Endodermal cell (in vitro differentiated cells): ENCODE measurements around the gene FAM47E. TPM values are rescaled to one million over a fixed set of nuclear protein-coding genes. Genes with fewer than 3 reads are reported as not detected.
A peak's percentile ranks its signal among the peaks of the same experiment; 100 is the strongest.

Source experiments
- DNase-seq: peaks from one replicate; pipeline ENCODE4 v3.0.0-alpha.2; 2017
- H3K27ac ChIP-seq: 2 replicates; pipeline ENCODE4 v1.5.1; 2013; ENCODE audit warnings: mild to moderate bottlenecking, low read depth, low read length, moderate library complexity
- H3K27me3 ChIP-seq: 2 replicates; pipeline ENCODE4 v1.6.1; 2013; ENCODE audit warnings: mild to moderate bottlenecking, low read length, moderate library complexity; ENCODE audit not compliant: insufficient read depth, control insufficient read depth, poor library complexity, severe bottlenecking
- H3K36me3 ChIP-seq: 2 replicates; pipeline ENCODE4 v1.7.0; 2013; ENCODE audit warnings: mild to moderate bottlenecking, low read length, moderate library complexity; ENCODE audit not compliant: control insufficient read depth, insufficient read depth
- H3K4me1 ChIP-seq: one replicate; pipeline ENCODE4 v1.7.0; 2013; ENCODE audit warnings: low read length; ENCODE audit not compliant: control insufficient read depth, insufficient read depth
- H3K4me3 ChIP-seq: 2 replicates; pipeline ENCODE4 v1.5.1; 2013; ENCODE audit warnings: mild to moderate bottlenecking, low read length, moderate library complexity
- H3K9ac ChIP-seq: 2 replicates; pipeline ENCODE4 v1.6.1; 2013; ENCODE audit warnings: mild to moderate bottlenecking, low read length, moderate library complexity; ENCODE audit not compliant: poor library complexity, severe bottlenecking; ENCODE audit errors: extremely low read depth
- H3K9me3 ChIP-seq: 2 replicates; pipeline ENCODE4 v1.6.1; 2013; ENCODE audit warnings: mild to moderate bottlenecking, low read length, moderate library complexity; ENCODE audit not compliant: control insufficient read depth
- H3K27ac Mint-ChIP-seq: 2 replicates; pipeline ENCODE4 v1.8.0; 2020; ENCODE audit warnings: mixed read lengths
- H3K27me3 Mint-ChIP-seq: 2 replicates; pipeline ENCODE4 v1.8.0; 2021; ENCODE audit warnings: mild to moderate bottlenecking, mixed read lengths; ENCODE audit not compliant: insufficient read depth
- H3K36me3 Mint-ChIP-seq: 2 replicates; pipeline ENCODE4 v1.8.0; 2020; ENCODE audit warnings: low read depth, mixed read lengths
- H3K4me1 Mint-ChIP-seq: 2 replicates; pipeline ENCODE4 v1.8.0; 2020; ENCODE audit warnings: mixed read lengths
- H3K4me3 Mint-ChIP-seq: 2 replicates; pipeline ENCODE4 v1.8.0; 2020; ENCODE audit warnings: mild to moderate bottlenecking, moderate library complexity, mixed read lengths
- H3K9me3 Mint-ChIP-seq: 2 replicates; pipeline ENCODE4 v1.8.0; 2020; ENCODE audit warnings: mild to moderate bottlenecking, mixed read lengths
- WGBS, 2 experiments: methylation state at CpG; one replicate each; pipeline versions ENCODE4 v1.1.5 to v1.1.7; 2013; ENCODE audit warnings: missing lambda C conversion rate in 2 of 2, mixed read lengths in 1 of 2; ENCODE audit not compliant: insufficient coverage in 1 of 2, insufficient read length in 1 of 2; 5-methylcytosine and 5-hydroxymethylcytosine counted together
- total RNA-seq, 2 donors: library from RNA; stranded (reverse); fragmentation: NEBNext Ultra II Directional in 1 of 2; extraction: Animal tissue kit (Norgen Biotek cat#: 25700) in 1 of 2; gene quantifications; 2 replicates in 1 of 2; 3 replicates in 1 of 2; pipeline ENCODE4 v1.2.1, GENCODE V29; 2021
- TF ChIP-seq, protein P1 (sequence below): fragments of 200-600 bp; sonication (generic); conservative IDR thresholded peaks from 2 replicates; pipeline ENCODE4 v1.5.0; 2021; ENCODE audit warnings: antibody characterized with exemption, mild to moderate bottlenecking

The FAM47E gene
- total RNA-seq, 2 donors from 2014 or later, result 0.84 to 2.5 TPM

DNA sequence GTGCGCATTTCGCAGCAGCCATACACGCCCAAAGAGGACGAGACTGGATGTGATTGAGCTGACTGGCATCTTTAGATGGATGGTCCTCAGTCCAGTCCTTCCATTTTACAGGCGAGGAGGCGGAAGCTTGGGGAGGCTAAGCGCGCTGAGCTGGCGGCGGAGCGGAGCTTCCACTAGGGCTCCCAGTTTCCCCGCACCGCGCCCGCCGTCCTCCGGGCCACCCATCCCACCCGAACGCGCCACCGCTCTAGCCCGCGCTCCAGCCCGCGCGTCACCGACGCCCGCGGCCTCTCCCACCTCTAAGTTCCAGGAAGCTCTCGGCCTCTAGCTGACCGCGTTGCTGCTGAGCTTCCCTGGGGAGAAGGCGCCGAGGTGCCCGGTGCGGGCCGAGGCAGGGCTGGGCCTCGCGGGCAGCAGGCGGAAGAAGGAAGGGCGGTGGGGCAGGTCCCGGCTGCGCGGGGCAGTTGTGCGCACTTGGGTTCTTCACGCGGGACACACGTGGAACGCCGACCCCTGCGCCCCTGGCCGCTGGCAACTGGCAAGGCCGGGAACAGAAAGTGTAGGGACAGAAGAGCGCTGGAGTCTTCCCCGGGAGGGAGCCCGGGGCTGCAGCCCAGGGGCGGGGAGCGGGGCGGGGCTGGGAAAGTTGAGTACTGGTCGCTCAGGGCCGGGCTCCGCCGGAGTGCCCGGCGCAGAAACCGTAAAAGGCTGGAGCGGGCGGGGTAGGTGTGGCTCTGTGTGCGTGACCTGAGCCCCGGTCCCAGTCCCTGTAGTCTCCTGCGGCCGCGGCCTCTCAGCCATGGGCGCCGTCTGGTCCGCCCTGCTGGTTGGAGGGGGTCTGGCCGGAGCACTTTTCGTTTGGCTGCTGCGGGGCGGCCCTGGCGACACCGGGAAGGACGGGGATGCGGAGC is 54.7 kb downstream of the FAM47E start, which contains the start of gene STBD1:
Gene STBD1 (plus strand): TSS at position 763 of the 911 bp plus-strand sequence. CDS start 37 bp downstream, at position 800.
- no peaks in the 10 kb centered on the region for H3K36me3 ChIP-seq
- 5 to 12% methylated on average over 22 to 85 of the region's 85 CpGs for WGBS, 2 experiments
- DNase-seq, result peak; percentile 93
- no peaks in the 10 kb centered on the region for H3K9me3 ChIP-seq
- no peak within 1 kb of the TSS for H3K27ac ChIP-seq
- no peaks in the 10 kb centered on the region for H3K9me3 Mint-ChIP-seq
- no peaks in the 10 kb centered on the region for H3K4me1 ChIP-seq
- H3K9ac ChIP-seq, result no peak within 1 kb of the TSS
- peaks cover 6% of the 10 kb centered on the region for H3K4me1 Mint-ChIP-seq
- H3K27ac Mint-ChIP-seq, result no peak within 1 kb of the TSS
- peaks cover 6% of the 10 kb centered on the region for H3K36me3 Mint-ChIP-seq
- TF ChIP-seq, protein P1, sequence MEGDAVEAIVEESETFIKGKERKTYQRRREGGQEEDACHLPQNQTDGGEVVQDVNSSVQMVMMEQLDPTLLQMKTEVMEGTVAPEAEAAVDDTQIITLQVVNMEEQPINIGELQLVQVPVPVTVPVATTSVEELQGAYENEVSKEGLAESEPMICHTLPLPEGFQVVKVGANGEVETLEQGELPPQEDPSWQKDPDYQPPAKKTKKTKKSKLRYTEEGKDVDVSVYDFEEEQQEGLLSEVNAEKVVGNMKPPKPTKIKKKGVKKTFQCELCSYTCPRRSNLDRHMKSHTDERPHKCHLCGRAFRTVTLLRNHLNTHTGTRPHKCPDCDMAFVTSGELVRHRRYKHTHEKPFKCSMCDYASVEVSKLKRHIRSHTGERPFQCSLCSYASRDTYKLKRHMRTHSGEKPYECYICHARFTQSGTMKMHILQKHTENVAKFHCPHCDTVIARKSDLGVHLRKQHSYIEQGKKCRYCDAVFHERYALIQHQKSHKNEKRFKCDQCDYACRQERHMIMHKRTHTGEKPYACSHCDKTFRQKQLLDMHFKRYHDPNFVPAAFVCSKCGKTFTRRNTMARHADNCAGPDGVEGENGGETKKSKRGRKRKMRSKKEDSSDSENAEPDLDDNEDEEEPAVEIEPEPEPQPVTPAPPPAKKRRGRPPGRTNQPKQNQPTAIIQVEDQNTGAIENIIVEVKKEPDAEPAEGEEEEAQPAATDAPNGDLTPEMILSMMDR, result no peak
- peak within 1 kb of the TSS; percentile 77 for H3K4me3 Mint-ChIP-seq
- peak within 1 kb of the TSS; percentile 93 for H3K4me3 ChIP-seq
- H3K27me3 ChIP-seq, result peaks cover 37% of the 10 kb centered on the region
- peaks cover 41% of the 10 kb centered on the region for H3K27me3 Mint-ChIP-seq

DNA sequence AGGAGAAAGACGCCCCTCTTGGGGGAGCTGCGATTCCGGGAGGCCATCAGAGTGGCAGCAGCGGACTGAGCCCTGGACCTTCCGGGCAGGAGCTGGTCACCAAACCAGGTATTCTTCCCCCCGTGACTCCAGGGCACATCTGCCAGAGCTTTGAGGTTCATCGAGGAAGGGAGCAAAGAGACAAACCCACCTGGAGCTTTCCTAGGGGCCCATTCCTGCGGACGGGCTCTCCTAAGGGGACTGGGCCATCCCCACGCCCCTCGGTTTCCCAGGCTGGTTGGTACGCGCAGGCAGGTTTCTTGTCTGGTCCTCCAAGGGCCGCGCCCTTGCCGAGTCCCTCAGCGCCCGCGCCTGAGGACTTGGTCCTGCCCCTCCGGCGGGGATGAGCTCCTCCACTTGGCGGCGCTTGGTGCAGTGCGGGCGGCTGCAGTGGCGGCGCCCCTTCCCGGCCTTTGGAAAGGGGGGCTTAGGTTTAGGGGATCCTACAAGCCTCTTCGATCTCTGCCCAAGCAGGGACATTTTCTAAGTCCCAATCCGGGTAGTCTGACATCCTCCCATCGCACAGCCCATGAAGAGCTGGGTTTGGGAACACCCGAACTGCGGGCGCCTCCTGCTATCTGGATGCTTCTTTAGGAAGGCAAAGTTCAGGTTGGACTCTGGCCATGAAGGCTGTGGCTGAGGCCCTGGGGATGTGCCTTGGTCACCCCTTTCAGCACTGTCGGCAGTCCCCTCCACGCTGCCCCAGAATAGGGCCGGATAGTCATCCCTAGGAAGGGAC is 55.5 kb downstream of the FAM47E start:
- Mint-ChIP-seq H3K4me3 (peak overlapping the region; percentile 77), H3K36me3 (peaks cover 6% of the 10 kb centered on the region), H3K27me3 (peaks cover 39% of the 10 kb centered on the region), H3K27ac (no peak overlapping the region), H3K9me3 (no peaks in the 10 kb centered on the region), H3K4me1 (peaks cover 6% of the 10 kb centered on the region)
- no peak overlapping the region for H3K9ac ChIP-seq
- no peaks in the 10 kb centered on the region for H3K9me3 ChIP-seq
- no peak overlapping the region for H3K27ac ChIP-seq
- peak; percentile 90 for DNase-seq
- H3K4me3 ChIP-seq, result peak overlapping the region; percentile 93
- H3K4me1 ChIP-seq, result no peaks in the 10 kb centered on the region
- TF ChIP-seq, protein P1, result peak; percentile 60
- 11 to 16% methylated on average over 26 to 37 of the region's 37 CpGs for WGBS, 2 experiments
- peaks cover 37% of the 10 kb centered on the region for H3K27me3 ChIP-seq
- H3K36me3 ChIP-seq, result no peaks in the 10 kb centered on the region

DNA sequence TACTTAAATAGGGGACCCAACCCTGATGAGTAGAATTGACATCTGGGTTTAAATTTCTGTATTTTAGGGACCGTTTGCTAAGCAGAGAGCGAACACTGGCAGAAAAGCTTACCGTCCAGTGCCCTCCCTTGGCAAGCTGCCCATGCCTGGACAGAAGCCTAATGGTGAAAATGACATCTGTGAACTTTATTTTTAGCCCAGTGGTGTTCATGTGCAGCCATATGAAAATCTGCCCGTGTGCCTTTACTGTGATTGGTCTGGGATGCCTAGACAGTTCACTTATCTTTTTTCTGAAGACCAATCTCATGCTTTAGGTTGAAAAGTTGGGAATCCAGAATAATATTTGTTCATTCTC is 56.1 kb downstream of the FAM47E start:
- Mint-ChIP-seq H3K27me3 (peaks cover 35% of the 10 kb centered on the region), H3K4me1 (peaks cover 6% of the 10 kb centered on the region), H3K27ac (no peak overlapping the region), H3K4me3 (peak overlapping the region; percentile 77), H3K36me3 (peaks cover 6% of the 10 kb centered on the region), H3K9me3 (no peaks in the 10 kb centered on the region)
- WGBS, 2 experiments, result 86 to 96% methylated on average over 4 of the region's 4 CpGs
- no peak overlapping the region for H3K27ac ChIP-seq
- DNase-seq, result no peak
- no peak overlapping the region for H3K9ac ChIP-seq
- no peaks in the 10 kb centered on the region for H3K9me3 ChIP-seq
- H3K36me3 ChIP-seq, result no peaks in the 10 kb centered on the region
- H3K4me1 ChIP-seq, result no peaks in the 10 kb centered on the region
- H3K4me3 ChIP-seq, result peak overlapping the region; percentile 93
- TF ChIP-seq, protein P1, result no peak
- H3K27me3 ChIP-seq, result peaks cover 37% of the 10 kb centered on the region
